GOT3 (cell line): Measurements from ENCODE around the gene TAF11L5.
"Not testable (repeated sequence)": the region's sequence is repeated elsewhere in the genome, so short reads cannot be mapped to it uniquely, and the experiment has no call there.

Experiments
- DNase-seq: peaks from one replicate; lab custom pipeline; 2025; ENCODE audit warnings: mixed read lengths; lab: John Stamatoyannopoulos, UW

Gene TAF11L5

DNA sequence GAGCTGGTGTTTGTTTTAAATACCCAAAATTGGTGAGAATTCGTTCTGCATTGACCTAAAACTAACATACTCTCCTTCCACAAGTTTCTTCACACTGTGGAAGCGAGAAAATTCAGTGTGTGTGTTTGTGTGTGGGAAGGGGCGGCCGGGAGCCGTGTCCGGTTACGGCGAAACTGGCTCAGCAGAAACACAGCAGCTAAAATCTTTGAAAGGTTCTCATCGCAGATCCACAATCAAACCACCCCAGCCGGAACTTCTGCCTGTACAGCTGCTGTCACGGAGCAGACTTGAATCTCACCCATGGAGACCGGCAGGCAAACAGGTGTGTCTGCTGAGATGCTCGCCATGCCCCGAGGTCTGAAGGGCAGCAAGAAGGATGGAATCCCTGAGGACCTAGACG lies at the start of gene TAF11L5:
Gene TAF11L5, plus strand, starts transcription at position 301 of the 400 bp plus-strand sequence.
- DNase-seq = not testable (repeated sequence)

GRCh38 chr5:17477043-17477442 lies 48.0 kb upstream of the TAF11L5 start:
- no peak for DNase-seq

DNA sequence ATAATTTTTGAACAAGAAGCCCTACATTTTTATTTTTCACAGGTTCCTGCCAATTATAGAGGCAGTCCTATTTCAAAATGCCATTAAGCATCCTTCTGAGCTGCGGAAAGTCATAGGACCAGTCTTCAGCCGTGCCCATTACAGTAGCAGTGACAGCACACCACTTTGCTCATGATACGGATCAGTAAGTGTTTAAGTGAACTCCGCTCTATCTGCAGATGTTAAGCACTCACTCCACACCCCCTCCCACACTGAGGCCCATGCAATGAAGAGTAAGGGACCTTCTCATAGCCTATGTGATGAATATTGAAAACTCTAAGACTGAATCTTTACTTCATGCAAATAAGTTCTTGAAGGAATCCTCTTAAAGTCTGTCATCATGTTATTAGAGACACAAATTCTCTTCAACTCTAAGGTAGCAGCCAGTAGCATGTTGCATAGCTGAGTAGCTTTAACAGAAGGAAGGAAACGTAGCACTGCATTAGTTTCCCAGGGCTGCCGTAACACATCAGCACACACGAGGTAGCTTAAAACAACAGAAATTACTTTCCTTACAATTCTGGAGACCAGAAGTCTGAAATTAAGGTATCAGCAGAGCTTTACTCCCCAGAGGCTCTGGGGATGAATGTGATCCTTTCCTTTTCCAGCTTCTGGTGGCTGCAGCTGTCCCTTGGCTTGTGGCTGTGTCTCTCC lies 47.3 kb upstream of the TAF11L5 start:
- DNase-seq = no peak

DNA sequence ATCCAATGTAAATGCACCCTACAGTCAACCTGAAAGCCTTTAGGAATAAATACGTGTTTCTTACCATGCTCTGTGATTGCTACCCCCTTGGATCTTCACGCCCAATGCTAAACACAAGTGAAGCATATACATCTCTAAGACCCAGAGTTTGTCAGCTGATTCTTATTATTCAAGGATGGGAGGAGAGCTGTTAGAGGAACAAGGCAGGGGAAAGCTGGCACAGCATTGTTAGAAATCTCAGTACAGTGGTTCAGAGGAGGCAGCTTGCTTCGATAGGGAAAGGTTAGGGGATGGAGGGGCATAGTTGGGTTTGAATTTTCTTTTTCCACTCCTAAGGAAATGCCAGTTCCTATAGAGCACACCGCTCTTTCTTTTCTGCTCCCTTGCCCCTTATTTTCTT lies 43.7 kb upstream of the TAF11L5 start:
- no peak for DNase-seq

DNA sequence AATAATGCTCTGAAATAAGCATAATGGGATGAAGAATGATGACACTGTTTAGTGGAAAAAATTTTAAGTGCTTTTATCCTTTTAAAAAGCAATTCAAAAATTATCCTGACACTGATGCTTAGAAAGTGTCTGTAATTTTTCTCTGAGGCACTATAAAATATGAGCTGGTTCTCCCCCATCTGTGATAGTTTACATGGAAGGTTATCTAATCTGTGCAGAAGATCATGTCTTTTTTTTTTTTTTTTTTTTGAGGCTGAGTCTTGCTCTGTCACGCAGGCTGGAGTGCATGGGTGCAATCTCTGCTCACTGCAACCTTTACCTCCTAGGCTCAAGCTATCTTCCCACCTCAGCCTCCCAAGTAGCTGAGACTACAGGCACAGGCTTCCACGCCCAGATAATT lies 42.2 kb upstream of the TAF11L5 start:
- DNase-seq = no peak

DNA sequence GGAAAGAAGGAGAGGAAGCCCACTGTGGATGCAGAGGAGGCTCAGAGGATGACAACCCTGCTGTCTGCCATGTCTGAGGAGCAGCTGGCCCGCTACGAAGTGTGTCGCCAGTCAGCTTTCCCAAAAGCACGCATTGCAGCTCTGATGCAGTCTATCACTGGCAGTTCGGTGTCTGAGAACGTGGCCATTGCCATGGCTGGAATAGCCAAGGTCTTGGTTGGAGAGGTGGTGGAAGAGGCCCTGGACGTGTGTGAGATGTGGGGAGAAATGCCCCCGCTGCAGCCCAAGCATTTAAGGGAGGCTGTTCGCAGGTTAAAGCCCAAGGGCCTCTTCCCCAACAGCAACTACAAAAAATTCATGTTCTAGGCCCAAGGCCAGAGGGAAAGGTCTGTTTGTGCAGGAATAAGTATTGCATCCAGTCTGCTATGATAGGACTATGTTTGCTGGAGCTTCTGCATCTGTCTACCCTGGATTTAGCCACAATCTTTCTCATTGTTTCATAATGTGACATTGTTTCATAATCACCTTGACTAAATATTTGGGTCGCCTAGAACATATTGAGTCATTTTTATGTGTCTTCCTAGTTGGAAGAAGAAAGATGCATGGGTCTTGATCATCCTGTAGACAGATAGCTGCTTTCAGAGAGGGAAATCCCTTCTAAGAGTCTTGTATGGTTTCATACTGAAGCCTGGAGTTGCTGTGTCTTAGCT lies 38.4 kb upstream of the TAF11L5 start:
- not testable (repeated sequence) for DNase-seq

DNA sequence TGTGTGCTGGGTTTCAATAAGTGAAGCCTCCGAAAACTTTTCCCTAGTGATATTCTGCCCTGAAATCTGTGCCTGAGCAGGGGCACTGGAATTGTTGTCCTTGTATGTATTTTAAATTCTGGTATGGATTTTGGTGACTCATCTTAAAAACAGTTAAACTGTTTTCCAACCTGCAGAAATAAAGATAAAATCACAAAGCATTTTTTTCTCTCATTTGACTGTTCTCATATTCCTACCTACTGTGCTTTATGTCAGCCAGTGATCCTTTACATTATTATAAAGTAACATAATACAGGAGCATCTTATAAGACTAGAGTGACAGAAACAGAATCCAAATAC lies 37.9 kb upstream of the TAF11L5 start:
- DNase-seq = no peak

GRCh38 chr5:17491257-17491656 lies 33.8 kb upstream of the TAF11L5 start:
- DNase-seq = not testable (repeated sequence)

GRCh38 chr5:17492770-17493169 lies 32.3 kb upstream of the TAF11L5 start:
- DNase-seq = no peak

DNA sequence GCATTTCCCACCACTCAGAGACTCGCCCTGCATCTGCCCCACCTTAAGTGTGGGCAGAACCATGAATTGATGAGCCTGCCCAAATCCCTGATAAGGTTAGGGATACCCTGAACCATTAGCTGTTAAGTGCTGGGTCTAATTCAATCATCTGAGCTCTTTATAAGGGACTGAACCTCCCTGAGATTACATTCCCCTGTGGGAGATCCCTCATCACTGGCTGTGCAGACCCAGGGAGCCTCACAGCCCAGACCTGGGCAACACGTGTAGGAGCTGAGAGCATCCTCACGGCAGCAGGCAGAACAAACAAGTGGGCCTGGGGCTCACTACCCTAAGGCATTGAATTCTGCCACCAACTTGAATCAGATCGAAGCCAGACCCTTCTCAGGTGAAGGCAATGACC lies 27.6 kb upstream of the TAF11L5 start:
- no peak for DNase-seq

GRCh38 chr5:17497931-17498330 lies 27.1 kb upstream of the TAF11L5 start, which contains the start of gene TAF11L2:
TSS of gene TAF11L2 (plus strand) at chr5:17498231.
- not testable (repeated sequence) for DNase-seq

DNA sequence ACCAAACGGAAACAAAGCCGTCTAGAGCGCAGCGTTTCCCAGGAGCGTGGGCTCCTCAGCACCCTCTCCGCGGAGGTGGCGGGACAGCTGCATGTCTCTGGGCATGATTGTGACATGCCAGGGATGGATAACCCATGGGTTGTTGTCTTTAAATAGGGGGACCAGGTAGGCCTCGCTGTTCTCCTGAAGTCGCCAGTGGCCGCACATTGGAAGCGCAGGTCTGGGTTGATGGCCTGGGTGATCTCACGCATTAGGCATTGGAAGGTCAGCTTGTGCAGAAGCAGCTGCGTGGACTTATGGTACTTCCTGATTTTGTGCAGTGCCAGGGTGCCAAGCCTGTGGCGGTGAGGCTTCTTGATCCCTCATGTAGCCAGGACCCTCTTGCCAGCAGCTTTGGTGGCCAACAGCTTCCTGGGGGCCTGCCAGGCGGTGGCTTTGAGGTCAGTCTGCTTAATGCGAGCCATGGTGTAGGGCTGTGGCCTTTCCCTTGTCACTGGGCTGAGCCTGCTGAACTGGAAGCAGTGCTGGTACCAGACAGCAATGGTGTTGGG lies 13.2 kb upstream of the TAF11L5 start:
- DNase-seq = no peak

DNA sequence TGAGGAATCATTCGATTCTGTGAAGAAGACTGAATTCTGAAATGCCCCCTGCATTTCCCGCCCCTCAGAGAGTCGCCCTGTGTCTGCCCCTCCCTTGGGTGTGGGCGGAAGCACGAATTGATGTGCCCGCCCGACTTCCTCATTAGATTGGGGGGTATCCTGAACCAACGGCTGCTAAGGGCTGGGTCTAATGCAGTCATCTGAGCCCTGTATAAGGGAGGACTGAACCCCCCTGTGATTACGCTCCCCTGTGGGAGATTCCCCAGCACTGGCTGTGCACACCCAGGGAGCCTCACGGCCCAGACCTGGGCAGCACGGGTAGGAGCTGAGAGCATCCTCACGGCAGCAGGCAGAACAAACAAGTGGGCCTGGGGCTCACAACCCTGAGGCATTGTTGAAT lies 7.5 kb upstream of the TAF11L5 start:
- not testable (repeated sequence) for DNase-seq

- not testable (repeated sequence) for DNase-seq
Observed at GRCh38 chr5:17518067-17518466, 7.0 kb upstream of the TAF11L5 start, which contains the start of gene TAF11L3. TSS of gene TAF11L3 (plus strand) at chr5:17518367.

DNA sequence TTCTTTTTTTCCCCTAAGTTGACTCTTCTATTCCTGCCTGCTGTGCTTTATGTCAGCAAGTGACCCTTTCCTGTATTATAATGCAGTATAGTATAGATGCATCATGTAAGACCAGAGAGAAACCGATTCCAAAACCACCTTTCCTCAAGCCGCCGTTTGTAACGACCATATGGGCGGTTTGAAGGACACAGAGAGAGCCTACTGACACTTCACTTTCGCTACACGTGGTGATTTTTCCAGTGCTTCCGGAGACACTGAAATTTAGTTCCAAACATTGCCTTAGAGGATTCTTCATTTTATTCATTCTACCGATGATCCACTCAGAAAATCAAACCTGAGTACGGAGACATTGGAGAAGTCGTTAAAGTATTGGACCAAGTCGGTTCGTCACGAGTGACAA lies 5.5 kb upstream of the TAF11L5 start:
- not testable (repeated sequence) for DNase-seq

- not testable (repeated sequence) for DNase-seq
Observed at GRCh38 chr5:17521501-17521900, 3.5 kb upstream of the TAF11L5 start, which contains the start of gene TAF11L4. TSS of gene TAF11L4 (plus strand) at chr5:17521801.

- not testable (repeated sequence) for DNase-seq
Observed at GRCh38 chr5:17526504-17526903, 1.5 kb downstream of the TAF11L5 start.

DNA sequence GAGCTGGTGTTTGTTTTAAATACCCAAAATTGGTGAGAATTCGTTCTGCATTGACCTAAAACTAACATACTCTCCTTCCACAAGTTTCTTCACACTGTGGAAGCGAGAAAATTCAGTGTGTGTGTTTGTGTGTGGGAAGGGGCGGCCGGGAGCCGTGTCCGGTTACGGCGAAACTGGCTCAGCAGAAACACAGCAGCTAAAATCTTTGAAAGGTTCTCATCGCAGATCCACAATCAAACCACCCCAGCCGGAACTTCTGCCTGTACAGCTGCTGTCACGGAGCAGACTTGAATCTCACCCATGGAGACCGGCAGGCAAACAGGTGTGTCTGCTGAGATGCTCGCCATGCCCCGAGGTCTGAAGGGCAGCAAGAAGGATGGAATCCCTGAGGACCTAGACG lies 3.3 kb downstream of the TAF11L5 start, which contains the start of gene TAF11L6:
Gene TAF11L6, plus strand, starts transcription at position 301 of the 400 bp plus-strand sequence.
- not testable (repeated sequence) for DNase-seq
